GM18508 (cell line): ENCODE data around the gene CARS1.

ENCODE experiments used
- ATAC-seq: cut with Tn5 transposase; IDR thresholded peaks from one replicate; pipeline ENCODE4 v1.9.1; 2021; ENCODE audit warnings: moderate number of reproducible peaks; ENCODE audit not compliant: insufficient read depth, unreplicated experiment

Gene CARS1

DNA sequence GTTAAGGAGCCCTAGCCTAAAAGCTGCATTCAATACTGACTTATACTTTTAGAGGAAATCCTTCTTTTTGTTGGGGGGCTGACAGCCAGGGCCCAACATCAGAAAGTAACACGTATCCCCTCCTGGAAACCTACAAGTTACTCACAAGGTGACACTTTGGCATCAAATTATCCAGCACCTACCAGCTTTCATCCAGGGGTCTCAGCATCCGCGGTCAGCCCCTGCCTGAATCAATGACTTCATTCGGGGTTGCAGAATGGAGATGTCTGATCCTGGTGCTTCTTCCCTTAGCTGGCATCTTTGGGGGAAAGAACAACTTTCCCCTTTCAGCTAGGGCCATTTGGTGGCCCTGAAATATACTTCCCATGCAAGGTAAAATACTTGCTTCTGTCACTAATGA lies 59.8 kb downstream of the CARS1 start:
- no peak for ATAC-seq

DNA sequence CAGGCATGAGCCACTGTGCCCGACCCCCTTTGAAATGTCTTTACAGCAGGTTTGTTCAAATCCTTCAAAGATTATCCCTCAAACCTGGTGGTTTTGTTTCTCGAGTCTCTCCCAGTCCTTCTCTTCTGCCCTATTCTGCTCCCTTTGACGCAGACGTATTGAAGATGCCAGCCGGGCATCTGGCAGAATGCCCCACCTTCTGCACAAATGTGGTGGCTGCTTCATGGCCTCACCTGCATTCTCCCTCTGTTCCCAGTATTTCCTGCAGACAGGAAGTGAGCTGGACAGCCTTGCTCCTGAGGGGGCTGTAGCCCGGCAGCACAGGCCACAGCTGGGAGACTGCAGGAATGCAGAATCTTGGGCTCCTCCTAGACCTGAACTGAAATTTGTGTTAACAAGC lies 60.2 kb downstream of the CARS1 start:
- ATAC-seq = no peak

DNA sequence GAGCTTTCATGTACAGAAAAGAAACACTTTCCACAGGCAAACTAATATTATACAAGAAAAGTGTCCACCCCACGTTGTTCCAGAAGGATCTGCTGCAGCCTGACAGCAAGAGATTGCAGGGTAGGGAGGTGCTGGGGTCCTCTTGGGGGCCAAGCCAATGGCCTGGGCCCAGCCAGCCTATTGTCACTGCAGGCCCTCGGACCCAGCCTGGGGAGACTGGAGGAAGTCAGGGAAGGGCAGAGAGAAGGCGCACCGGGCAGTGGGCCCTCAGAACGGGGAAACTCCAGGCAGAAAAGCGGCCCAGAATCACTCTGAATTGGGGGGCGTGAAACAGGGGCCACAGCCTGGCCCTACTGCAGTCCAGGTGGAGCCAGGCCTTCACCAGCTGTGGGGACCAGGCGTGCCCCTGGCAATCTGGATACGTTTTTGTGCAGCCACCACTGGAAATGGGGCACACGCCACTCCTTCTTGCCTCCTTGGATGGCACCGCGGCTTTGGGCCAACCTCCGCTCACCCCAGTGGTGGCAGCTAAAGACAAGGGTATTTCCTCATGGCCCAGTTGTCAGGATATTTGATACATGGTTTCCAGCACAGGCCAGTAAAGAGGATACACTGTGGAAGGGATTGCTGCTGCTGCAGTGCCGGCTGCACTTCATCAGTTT lies 61.2 kb downstream of the CARS1 start:
- no peak for ATAC-seq

DNA sequence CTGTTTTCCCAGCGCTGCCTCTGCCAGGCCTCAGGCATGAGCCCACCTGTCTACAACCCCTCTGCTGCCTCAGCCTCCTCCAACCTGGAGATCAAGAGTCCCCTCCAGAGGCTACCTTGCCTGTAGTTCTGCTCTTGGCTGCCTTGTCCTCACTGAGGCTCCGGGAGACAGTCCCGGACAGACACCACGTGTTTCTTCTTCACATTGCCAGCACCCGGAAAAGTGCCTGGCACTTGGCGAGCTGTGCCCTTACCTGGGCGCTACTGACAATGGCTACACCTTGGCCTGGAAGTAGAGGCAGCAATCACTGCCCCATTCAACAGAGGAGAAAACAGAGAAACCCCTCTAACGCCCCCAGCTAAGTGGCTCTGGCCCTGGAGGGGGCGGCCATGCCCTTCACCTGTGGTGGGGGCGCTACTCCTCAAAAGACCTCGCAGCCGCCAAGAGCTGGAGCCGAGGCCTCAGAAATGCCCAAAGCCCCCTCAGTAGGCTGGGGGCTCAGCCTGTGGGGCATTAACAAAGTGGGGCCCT lies 62.1 kb downstream of the CARS1 start:
- no peak for ATAC-seq

DNA sequence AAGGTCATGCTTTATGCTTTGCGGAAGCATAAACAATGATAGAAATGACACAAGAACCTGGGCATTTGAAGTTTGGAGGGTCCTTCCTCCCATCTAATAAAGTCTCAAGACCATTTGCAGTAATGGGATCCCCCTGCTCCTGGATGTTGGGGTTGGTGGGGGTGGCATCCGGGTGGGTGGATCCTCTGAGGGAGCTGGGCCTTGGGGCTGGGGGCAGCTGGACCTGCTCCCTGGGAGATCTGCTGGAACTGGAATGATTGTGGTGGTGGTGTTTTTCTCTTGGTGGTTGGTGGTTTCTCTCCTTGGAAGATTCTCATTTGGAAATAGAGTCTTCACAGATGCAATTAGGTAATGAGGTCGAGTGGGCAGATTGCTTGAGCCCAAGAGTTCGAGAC lies 62.9 kb downstream of the CARS1 start:
- ATAC-seq = no peak

DNA sequence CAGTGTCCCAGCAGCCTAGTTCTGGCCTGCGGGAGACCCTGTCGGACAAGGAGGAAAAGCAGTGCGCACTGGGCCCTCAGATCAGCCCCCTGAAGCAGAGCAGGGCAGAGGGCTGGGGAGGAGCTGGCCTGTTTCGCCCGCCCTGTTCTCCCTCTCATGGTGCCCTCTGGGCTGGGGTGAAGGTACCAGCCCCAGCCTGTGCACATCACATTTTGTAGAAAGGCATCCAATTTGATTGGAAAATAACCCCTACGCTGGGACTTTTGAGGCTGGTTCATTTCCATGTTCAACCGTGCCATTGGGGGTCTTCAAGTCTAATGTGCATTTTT lies 64.3 kb downstream of the CARS1 start:
- ATAC-seq = no peak

DNA sequence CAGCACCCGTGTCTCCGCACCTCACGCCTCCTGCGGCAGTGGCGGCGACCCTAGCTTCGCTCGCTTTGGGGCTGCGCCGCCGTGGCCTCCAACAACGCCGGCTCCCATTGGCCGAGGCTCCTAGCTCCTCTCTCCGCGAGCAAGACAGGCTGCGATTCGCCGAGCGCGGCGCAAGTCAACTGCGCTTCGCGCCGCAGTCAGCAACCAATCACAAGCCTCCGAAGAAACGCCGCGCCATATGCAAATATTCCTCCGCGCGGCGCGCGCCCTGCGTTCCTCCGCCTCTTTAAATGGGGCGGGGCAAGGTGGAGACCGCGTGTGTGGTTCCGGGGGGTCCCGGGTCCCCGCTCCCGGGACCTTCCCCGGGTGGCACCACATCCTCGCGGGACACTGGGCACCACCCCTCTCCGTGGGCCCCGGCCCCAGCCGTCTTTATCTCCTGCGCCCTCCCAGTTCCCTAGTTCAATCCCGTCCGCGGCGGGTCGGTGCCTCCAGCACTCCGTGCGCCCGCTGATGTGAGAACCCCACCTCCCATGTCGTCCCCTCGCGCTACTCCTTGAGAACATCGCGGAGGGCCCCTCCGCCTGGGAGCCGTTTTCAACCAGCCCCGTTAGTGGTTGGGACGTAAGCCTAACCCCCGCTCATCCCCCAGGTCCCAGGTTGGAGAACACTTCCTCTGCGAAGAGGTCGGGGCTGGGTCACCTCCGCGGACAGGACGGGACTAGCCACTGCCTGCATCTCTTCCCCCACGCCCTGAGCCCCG lies 64.8 kb downstream of the CARS1 start, which contains the start of gene NAP1L4:
NAP1L4 (minus strand) TSS at position 96 of the 763 bp plus-strand sequence. CDS start 13,109 bp downstream, outside the sequence.
- peak; percentile 68 for ATAC-seq

DNA sequence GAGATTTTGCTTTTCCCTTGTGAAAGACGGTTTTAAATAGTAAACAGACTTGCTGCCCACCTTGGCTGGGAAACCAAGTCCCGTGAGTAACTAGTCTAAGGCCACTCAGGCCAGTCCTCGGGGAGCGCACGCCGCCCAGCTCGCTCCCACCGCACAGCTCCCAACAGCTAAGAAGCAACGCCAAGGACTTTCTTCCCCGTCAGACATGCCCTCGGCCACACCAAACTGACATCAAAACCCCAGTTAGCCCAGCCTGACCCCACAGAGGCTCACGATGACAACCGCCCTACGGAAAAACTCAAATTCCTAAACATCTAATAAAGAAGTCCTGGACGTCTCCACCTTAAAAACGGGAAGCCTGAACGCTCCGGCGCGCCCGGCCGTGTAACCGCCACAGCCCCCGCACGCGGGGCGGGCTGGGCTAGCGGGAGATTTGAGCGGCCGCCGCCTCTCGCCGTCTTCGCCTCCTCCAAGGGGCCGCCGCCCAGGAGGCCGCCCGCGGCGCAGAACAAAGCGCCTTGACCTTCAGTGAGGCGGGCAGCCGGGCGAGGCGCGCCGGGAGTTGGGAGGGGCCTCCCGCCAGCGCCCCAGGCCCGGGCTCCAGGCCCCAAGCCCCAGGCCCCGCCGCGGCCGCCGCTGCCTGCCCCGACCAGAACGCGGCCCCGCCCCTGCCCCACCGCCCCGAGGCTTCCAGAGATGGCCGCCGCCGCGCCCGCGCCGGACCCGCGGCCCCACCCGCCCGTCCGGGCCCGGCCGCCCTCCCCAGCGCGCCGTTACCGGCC lies 65.6 kb downstream of the CARS1 start:
- ATAC-seq = peak; percentile 10

DNA sequence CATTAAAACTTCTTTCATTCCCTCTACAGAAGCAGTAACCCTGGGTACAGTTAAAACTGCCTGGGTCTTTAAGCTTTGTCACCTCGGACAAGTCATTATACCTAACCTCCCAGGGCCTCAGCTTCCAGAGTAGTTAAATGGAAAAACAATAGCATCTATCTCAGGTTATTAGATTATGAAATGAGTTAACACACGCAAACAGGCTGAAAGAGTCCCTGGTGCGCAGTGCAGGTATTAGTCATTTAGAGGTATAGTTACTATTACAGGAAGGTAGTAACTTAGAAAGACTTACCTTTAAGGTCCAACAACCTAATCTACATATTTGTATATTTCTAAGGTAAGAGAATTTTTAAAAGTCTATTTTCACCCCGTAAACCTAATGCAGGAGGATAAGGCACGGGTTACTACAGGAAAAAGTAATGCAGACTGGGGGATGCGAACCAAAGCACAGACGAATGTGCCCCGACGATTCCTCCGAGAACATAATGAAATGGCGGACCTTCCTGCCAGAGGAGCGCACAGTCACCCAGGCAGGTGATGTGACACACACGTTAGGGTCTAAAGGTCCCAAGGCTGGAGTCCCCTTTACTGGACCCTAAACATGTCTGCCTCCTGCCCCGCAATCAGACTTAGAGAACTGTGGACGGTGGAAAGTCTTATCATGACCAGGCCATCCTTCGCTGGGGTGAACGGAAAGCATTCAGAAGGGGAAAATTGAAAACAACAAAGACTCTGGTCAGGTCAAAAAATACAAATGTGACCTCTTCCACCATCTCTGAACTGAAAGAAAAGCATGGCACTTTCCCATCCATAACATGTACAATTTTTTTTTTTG lies 66.4 kb downstream of the CARS1 start:
- no peak for ATAC-seq

DNA sequence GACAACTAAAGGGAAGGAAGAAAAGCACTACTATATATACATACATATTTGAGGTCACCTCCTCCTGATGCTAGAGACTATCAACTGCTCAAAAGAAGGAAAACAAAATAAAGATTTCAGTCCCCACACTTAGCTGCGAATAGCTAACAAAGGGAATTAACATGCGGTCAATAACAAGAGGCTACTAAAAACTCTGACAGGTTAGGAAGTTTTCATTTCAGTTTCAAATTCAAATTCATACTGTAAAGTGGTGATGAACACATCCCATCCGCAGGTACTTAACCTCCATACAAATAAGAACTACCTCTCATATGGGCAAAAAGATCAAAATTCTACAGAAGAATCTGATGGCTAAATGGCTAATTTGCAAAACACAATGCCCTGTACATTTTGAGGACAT lies 67.7 kb downstream of the CARS1 start:
- no peak for ATAC-seq

DNA sequence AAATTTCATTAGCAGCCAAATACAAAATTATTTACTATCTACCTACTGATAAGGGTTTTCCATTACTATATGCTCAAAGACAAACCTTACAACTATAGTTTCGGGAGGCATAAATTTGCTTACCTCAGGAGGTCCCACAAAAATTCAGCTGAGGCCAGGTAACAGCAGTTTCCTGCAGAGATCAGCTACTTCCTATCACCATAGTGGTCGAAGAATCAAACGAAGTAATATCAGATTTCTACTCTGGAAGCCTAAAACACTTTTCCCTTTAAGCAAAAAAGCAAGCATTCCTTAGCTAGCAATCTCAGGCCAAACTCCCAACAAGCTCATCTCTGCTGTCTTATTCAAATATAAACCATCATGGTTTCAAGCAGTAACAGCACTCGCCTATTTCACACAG lies 68.2 kb downstream of the CARS1 start:
- ATAC-seq = no peak

DNA sequence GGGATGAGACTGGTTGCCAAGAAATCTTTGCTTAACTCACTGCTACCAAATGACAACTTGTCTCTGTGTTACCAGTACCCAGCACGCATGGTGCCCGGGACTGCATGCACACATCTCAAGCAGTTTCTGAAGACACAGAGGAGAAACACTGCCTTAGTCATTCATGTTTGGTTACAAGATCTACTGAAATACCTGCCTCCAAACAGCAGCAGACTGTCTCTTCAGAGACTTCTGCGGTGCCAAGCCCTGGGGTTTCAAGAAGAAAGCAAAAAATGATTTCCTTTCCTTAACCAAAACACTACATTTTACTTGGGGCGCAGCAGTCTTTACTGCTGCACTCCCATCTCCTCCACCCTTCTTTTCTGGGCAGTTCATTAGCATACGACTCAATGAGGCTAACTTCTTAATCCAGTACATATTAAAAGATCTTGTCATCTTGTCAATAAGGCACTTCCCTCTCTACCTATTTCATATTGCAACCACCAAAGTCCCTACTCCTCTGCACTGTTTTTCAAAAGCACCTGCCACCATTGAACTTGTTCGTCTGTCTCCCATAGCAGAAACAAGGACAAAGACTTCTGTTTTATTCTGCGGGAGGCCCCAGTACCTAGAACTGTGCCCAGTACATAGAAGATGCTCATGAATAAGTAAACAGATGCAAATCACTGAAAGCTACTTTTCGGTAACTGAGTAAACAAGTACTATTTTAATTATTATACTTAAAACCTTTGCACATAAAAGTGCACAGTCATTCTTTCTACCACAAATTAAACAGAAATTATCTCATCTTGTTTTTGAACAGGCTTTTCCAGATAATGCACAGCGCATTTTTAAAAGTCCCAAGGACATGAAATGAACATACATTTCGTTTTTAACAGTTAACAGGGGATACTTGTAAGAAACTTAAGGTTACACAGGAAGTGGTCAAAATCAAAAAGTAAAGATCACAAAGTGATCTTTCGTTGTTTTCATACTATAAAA lies 69.1 kb downstream of the CARS1 start:
- no peak for ATAC-seq

DNA sequence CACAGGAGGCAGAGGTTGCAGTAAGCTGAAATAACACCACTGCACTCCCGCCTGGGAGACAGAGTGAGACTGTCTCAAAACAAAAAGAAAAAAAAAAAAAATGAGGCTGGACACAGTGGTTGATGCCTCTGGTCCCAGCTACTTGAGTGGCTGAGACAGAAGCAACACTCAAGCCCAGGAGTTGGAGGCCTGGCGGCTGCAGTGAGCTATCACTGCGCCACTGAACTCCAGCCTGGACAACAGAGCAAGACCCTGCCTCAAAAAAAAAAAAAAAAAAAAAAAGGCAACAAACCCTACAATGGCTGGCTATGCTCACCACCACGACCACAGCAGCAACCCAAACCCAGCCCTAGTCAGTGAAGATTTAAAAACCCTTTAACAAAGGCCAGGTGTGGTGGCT lies 73.3 kb downstream of the CARS1 start:
- no peak for ATAC-seq

DNA sequence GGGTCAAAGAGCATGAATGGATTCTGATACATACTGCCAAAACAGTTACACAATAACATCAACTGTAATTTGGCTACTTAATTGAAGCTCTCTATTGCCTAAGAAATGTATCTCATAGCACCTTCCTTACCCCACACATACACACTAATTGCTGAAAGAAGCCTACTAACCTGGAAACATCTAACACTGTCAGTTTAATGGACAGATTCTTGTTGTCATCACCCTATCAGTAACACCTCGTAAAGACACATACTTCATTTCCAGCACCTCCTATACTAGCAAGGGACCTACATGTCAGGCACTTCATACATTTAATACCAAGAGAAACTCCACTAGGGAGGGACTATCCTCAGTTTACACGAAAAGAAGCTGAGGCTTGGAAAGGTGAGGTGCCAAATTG lies 75.0 kb downstream of the CARS1 start:
- ATAC-seq = no peak

DNA sequence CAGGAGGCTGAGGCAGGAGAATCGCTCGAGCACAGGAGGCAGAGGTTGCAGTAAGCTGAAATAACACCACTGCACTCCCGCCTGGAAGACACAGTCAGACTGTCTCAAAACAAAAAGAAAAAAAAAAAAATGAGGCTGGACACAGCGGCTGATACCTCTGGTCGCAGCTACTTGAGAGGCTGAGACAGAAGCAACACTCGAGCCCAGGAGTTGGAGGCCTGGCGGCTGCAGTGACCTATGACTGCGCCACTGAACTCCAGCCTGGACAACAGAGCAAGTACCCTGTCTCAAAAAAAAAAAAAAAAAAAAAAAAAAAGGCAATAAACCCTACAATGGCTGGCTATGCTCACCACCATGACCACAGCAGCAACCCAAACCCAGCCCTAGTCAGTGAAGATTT lies 76.1 kb downstream of the CARS1 start:
- no peak for ATAC-seq

DNA sequence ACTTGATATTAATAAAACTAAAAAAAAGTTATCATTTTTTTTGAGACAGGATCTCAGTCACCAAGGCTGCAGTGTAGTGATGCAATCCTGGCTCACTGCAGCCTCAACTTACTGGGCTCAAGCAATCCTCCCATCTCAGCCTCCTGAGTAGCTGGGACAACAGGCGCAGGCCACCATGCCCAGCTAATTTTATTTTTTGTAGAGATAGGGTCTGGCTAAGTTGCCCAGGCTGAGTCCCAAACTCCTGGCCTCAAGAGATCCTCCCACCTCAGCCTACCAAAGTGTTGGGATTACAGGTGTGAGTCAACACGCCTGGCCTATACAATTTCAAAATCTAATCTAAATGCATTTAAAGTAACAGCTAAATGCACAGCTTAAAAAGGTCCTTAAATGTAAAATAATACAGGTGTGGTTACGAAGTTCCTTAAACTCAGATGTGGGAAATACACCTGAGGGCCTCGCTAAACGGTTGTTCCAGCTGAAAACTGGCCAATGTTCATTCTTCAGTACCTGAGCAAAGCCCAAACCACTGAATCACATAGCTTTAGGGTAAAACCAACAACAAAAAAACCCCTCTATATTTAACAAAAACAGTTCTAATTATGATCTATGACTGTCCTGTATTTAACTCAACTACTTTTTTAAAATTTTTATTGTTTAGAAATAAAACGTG lies 76.9 kb downstream of the CARS1 start:
- no peak for ATAC-seq

DNA sequence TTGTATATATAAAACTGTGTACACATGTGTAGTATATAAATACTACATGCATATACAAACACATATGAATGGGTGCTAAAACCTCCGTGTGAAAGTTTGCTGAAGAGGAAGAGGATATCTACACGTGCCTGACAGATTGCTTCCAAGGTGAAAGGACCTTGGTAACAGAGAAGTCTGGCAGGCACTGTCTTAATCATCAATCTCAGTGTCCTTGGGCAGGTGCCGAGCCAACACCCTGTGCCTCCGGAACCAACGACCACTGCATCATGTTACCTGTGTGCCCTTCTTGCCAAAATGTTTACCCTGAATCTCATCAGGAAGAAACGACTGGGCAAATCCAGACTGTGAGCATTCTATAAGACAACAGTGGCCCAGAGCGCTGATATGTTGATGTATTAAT lies 80.1 kb downstream of the CARS1 start:
- no peak for ATAC-seq

DNA sequence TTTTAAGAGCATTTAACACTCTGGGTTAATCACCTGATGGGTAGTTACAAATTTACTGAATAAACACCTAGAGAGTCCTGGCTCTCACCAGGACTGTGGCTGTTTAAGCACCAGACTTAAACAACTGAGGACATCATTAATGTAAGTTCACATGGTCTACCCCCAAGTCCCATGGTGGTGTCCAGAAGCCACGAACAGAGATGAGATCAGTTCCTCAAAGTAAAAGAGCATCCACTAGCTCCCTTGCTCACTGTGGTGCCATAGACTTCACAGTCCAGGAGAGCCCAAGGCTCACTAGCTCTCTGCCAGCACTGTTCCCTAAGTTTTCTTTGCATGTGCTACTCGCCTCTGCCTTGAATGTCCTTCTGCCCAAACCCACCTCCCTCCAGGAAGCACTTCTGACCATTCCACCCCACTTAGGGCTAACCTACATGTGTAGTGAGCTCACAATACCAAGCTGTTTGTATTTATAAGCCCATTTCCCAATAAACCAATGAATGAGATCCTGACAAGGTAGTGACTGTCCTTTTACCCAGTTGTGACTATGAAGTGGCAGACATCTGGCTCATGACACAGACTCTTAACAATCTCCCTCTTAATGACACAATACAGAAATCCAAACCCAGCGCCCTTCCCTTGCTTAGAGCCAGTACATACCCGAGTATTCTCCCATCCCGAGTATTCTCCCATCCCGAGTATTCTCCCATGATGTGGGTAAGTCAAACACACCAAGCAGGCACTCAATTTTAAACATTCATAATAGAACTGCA lies 80.7 kb downstream of the CARS1 start:
- no peak for ATAC-seq
